HG02610 (cell line): ENCODE results near the gene ZNF48.

Experiments used
- ATAC-seq: cut with Tn5 transposase; IDR thresholded peaks from one replicate; pipeline ENCODE4 v1.9.1; 2021; ENCODE audit warnings: mild to moderate bottlenecking, moderate library complexity; ENCODE audit not compliant: unreplicated experiment

ZNF48 gene

DNA sequence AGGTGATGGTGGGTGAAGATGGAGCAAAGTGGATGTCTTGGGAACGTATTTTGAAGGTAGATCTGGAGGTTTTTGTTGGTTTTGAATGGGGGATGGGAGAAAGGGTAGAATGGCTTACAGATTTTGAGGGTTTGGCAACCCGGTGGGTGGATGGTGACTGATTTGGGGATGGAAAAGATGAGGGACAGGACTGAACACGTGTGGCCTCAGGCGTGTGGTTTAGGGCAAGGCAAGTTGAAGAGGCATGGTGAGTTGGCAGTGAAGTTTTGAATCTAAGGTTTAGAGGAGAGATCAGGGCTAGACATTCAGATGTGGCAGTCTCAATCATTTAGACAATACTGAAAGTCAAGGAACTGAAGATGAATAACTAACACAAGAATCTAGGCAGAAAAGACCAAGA is 39.6 kb downstream of the ZNF48 start:
- no peak for ATAC-seq

DNA sequence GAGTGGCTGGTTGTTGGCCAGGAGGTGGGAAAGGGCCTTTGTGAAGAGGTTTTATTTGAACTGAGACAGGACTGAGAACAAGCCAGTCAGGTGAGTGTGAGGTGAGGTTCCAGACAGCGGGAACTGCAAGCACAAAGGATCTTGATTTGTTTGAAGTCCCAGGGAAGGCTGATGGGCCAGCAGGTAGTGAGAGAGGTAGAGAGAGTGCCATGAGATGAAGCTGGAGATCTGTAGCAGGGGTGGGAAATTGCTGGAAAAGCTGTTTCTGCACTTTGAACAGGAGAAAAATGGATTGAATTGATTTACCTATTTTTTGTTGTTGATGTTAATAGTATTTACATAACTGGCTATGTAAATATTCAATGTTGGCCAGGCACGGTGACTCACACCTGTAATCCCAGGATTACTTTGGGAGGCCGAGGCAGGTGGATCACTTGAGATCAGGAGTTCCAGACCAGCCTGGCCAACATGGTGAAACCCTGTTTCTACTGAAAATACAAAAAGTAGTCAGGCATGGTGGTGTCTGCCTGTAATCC is 42.4 kb downstream of the ZNF48 start:
- no peak for ATAC-seq

DNA sequence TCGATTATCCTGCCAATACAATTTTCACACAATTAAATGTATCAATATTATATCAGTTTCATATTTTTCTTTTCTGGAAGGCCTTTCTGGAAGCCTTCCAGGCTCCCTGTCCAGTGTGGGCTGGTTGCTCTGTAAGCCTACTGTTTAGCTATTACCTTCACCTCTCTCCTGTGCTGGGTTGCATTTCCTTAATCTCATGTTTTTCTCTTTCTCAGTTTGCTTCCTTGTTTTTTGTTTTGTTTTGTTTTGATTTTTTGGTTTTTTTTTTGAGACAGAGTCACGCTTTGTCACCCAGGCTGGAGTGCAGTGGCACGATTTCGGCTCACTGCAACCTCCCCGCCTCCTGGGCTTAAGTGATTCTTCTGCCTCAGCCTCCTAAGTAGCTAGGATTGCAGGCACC is 43.6 kb downstream of the ZNF48 start:
- ATAC-seq, result no peak

DNA sequence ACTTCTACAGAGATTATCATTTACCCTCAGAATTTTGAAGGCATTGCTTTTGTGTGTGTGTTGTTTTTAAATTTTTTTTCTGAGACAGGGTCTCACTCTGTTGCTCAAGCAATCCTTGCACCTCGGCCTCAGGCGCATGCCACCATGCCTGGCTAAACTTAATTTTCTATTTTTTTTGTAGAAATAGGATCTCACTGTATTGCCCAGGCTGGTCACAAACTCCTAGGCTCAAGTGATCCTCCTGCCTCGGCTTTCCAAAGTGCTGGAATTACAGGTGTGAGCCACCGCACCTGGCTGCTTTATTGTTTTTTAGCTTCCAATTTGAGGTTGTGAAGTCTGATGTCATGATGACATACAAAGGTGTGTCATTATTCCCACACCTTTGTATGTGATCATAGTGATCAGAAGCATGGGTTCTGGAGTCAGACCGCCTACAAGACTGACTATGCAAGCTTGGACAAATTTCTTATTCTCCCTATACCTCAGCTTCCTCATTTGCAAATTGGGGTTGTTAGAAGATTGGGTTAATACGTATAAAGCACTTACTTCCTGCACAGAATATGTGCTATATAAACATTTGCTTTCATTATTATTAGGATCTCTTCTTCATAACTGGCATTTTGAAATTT is 44.6 kb downstream of the ZNF48 start:
- no peak for ATAC-seq

DNA sequence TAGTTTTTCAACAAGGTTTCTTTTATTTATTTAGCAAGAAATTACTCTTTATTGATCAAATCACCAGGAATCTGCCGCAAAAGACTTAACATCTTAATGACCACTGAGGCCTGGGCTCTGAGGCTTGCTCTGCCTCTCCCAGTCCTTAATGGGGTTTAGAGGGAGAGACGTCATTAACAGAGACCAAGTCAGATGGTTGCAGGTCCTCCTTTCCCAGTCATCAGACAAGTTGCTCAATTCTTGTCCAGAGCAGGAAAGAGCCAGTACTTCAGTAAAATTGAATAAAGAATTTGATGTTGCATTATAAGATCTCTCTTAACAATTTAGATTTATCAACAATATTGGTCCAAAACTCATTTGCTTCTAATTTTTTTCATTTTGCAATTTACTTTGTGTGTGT is 48.4 kb downstream of the ZNF48 start:
- no peak for ATAC-seq

GRCh38 chr16:30444231-30445148 is 49.3 kb downstream of the ZNF48 start:
- ATAC-seq, result no peak

- ATAC-seq, result no peak
These were observed 49.9 kb downstream of the ZNF48 start for GRCh38 chr16:30445149-30445407.

- ATAC-seq, result peak; percentile 86
These were observed 50.4 kb downstream of the ZNF48 start, which contains the start of gene SEPHS2 for GRCh38 chr16:30445408-30446202. TSS of gene SEPHS2 (minus strand) at chr16:30445874. CDS start at chr16:30445727, 147 bp downstream.

- ATAC-seq, result no peak
These were observed 51.0 kb downstream of the ZNF48 start for GRCh38 chr16:30446203-30446595.

- no peak for ATAC-seq
These were observed 52.4 kb downstream of the ZNF48 start for GRCh38 chr16:30447512-30448226.

DNA sequence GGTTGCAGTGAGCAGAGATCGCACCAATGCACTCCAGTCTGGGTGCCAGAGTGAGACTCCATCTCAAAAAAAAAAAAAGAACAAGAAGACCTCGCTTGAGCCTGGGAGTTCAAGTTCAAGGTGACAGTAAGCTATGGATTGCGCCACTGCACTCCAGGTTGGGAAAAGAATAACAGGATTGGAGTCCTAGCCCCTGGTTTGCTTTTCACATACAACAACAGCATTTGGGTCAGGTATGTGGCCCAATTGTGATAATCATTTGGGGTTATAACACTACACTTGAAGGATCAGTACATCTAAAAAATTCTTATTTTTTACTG is 53.9 kb downstream of the ZNF48 start:
- no peak for ATAC-seq
